CD14-positive monocyte (primary cell): ENCODE measurements around the gene MS4A18. TPM values are rescaled to one million over a fixed set of nuclear protein-coding genes. Genes with fewer than 3 reads are reported as not detected.

Experiments
- DNase-seq, 3 donors: peaks; one replicate each; pipeline ENCODE4 v3.0.0-alpha.2; 2011 to 2022
- H2AFZ ChIP-seq: 2 replicates; pipeline ENCODE4 v1.6.0; 2012; ENCODE audit warnings: mild to moderate bottlenecking, low read depth, low read length, inconsistent platforms; ENCODE audit not compliant: insufficient read depth, poor library complexity, severe bottlenecking
- H3K27ac ChIP-seq, 2 donors: 1 replicate in 1 of 2; 2 replicates in 1 of 2; pipeline ENCODE4 v1.5.1; 2012 to 2013; ENCODE audit warnings: low read length in 2 of 2, control low read depth in 1 of 2, inconsistent platforms in 1 of 2, low read depth in 1 of 2, mild to moderate bottlenecking in 1 of 2
- H3K27me3 ChIP-seq, 2 donors: one replicate each; pipeline versions ENCODE4 v1.6.0 to v1.6.1; 2011 to 2013; ENCODE audit warnings: low read length in 2 of 2; ENCODE audit not compliant: control insufficient read depth in 2 of 2, insufficient read depth in 2 of 2
- H3K36me3 ChIP-seq, 2 donors: replicated peaks in 1 of 2; 1 replicate in 1 of 2; 2 replicates in 1 of 2; pipeline versions ENCODE4 v1.5.1 to v1.6.1; 2012 to 2013; ENCODE audit warnings: low read length in 2 of 2, control low read depth in 1 of 2, inconsistent platforms in 1 of 2, mild to moderate bottlenecking in 1 of 2; ENCODE audit not compliant: insufficient read depth in 2 of 2, control insufficient read depth in 1 of 2
- H3K4me1 ChIP-seq, 2 donors: 1 replicate in 1 of 2; 2 replicates in 1 of 2; pipeline versions ENCODE4 v1.5.1 to v1.6.1; 2012 to 2013; ENCODE audit warnings: low read length in 2 of 2, control low read depth in 1 of 2, inconsistent platforms in 1 of 2, mild to moderate bottlenecking in 1 of 2, moderate library complexity in 1 of 2; ENCODE audit not compliant: insufficient read depth in 2 of 2, control insufficient read depth in 1 of 2
- H3K4me2 ChIP-seq: replicated peaks from 2 replicates; pipeline ENCODE3; 2012; ENCODE audit warnings: low read length, moderate library complexity, mild to moderate bottlenecking; ENCODE audit not compliant: poor library complexity, severe bottlenecking; ENCODE audit errors: extremely low read depth
- H3K4me3 ChIP-seq, 3 experiments: fragments of 200-600 bp in 1 of 3; sonication (generic) in 1 of 3; replicated peaks in 1 of 3; 1 replicate in 2 of 3; 2 replicates in 1 of 3; pipeline ENCODE4 v1.5.1; 2011 to 2013; ENCODE audit warnings: low read length in 3 of 3, mild to moderate bottlenecking in 3 of 3, control low read depth in 2 of 3, low read depth in 2 of 3, inconsistent platforms in 1 of 3, moderate library complexity in 1 of 3
- H3K79me2 ChIP-seq: 2 replicates; pipeline ENCODE4 v1.6.0; 2012; ENCODE audit warnings: mild to moderate bottlenecking, control low read depth, inconsistent platforms, low read length, moderate library complexity; ENCODE audit not compliant: insufficient read depth
- H3K9ac ChIP-seq: 2 replicates; pipeline ENCODE4 v1.6.0; 2017; ENCODE audit warnings: low read length, mild to moderate bottlenecking; ENCODE audit not compliant: insufficient read depth, poor library complexity, severe bottlenecking
- H3K9me3 ChIP-seq, 2 donors: replicated peaks in 1 of 2; 1 replicate in 1 of 2; 2 replicates in 1 of 2; pipeline versions ENCODE4 v1.5.1 to v1.6.1; 2012 to 2013; ENCODE audit warnings: low read length in 2 of 2, control low read depth in 1 of 2; ENCODE audit not compliant: control insufficient read depth in 1 of 2, insufficient read depth in 1 of 2
- H4K20me1 ChIP-seq: 2 replicates; pipeline ENCODE4 v1.6.0; 2012; ENCODE audit warnings: mild to moderate bottlenecking, low read length, control low read depth, moderate library complexity; ENCODE audit not compliant: insufficient read depth
- H3K27ac Mint-ChIP-seq, 7 donors: one replicate each; pipeline ENCODE4 v1.8.0; 2020; ENCODE audit warnings: mild to moderate bottlenecking in 7 of 7, mixed read lengths in 7 of 7, moderate library complexity in 6 of 7, inconsistent platforms in 2 of 7
- H3K27me3 Mint-ChIP-seq, 3 donors: one replicate each; pipeline ENCODE4 v1.8.0; 2021 to 2022; ENCODE audit warnings: low read depth in 3 of 3, mild to moderate bottlenecking in 3 of 3, mixed read lengths in 3 of 3, moderate library complexity in 3 of 3, inconsistent platforms in 1 of 3
- H3K36me3 Mint-ChIP-seq, 2 donors: one replicate each; pipeline ENCODE4 v1.8.0; 2020; ENCODE audit warnings: mixed read lengths in 2 of 2, inconsistent platforms in 1 of 2, mild to moderate bottlenecking in 1 of 2
- H3K4me1 Mint-ChIP-seq: one replicate; pipeline ENCODE4 v1.8.0; 2020; ENCODE audit warnings: mild to moderate bottlenecking, mixed read lengths
- H3K4me3 Mint-ChIP-seq, 2 donors: one replicate each; pipeline ENCODE4 v1.8.0; 2020; ENCODE audit warnings: mild to moderate bottlenecking in 2 of 2, mixed read lengths in 2 of 2, moderate library complexity in 1 of 2
- H3K9me3 Mint-ChIP-seq, 7 donors: one replicate each; pipeline ENCODE4 v1.8.0; 2020 to 2022; ENCODE audit warnings: mixed read lengths in 7 of 7, mild to moderate bottlenecking in 6 of 7, moderate library complexity in 6 of 7, inconsistent platforms in 2 of 7
- WGBS: methylation state at CpG from one replicate; pipeline ENCODE4 v1.1.5; 2013; ENCODE audit warnings: missing lambda C conversion rate; ENCODE audit not compliant: insufficient coverage; 5-methylcytosine and 5-hydroxymethylcytosine counted together
- intact Hi-C, 2 donors: fragments of 100-400 bp; cut with micrococcal nuclease; formaldehyde crosslinking; loops; one replicate each; pipeline versions ENCODE4 v1.15.0 to v1.15.1; 2023
- polyA plus RNA-seq, 3 donors: library from polyadenylated mRNA; depleted of rRNA in 1 of 3; unstranded in 2 of 3; stranded (reverse) in 1 of 3; fragments of 300-500 nt in 2 of 3; fragments of >200 nt in 1 of 3; fragmentation: Illumina TruSeq in 2 of 3; gene quantifications; 1 replicate in 2 of 3; 2 replicates in 1 of 3; pipeline ENCODE4 v1.2.3, GENCODE V29; 2012 to 2021
- TF ChIP-seq, protein P1 (sequence below): fragments of 200-600 bp; IDR thresholded peaks from one replicate; pipeline ENCODE4 v1.8.0; 2022; ENCODE audit warnings: antibody characterized with exemption, mild to moderate bottlenecking

MS4A18 gene
- polyA plus RNA-seq, 3 donors: not detected

GRCh38 chr11:60725592-60725991 is 1.1 kb downstream of the MS4A18 start:
- no peak overlapping the region for H3K4me2 ChIP-seq

GRCh38 chr11:60731586-60731985 is 7.1 kb downstream of the MS4A18 start:
- TF ChIP-seq, protein P1, sequence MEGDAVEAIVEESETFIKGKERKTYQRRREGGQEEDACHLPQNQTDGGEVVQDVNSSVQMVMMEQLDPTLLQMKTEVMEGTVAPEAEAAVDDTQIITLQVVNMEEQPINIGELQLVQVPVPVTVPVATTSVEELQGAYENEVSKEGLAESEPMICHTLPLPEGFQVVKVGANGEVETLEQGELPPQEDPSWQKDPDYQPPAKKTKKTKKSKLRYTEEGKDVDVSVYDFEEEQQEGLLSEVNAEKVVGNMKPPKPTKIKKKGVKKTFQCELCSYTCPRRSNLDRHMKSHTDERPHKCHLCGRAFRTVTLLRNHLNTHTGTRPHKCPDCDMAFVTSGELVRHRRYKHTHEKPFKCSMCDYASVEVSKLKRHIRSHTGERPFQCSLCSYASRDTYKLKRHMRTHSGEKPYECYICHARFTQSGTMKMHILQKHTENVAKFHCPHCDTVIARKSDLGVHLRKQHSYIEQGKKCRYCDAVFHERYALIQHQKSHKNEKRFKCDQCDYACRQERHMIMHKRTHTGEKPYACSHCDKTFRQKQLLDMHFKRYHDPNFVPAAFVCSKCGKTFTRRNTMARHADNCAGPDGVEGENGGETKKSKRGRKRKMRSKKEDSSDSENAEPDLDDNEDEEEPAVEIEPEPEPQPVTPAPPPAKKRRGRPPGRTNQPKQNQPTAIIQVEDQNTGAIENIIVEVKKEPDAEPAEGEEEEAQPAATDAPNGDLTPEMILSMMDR: no peak
- Mint-ChIP-seq H3K36me3 (no peaks in the 10 kb centered on the region), H3K9me3 (peaks cover 0 to 2% (median 0%) of the 10 kb centered on the region in 7 donors), H3K27me3 (peaks cover 2 to 5% (median 2%) of the 10 kb centered on the region in 3 donors), H3K4me3 (no peak overlapping the region), H3K4me1 (no peaks in the 10 kb centered on the region), H3K27ac (no peak overlapping the region)
- Histone ChIP-seq H4K20me1 (no peaks in the 10 kb centered on the region), H3K4me2 (no peak overlapping the region), H3K27me3 (peaks cover 0 to 2% of the 10 kb centered on the region in 2 donors), H3K4me3 (no peak overlapping the region), H3K36me3 (no peaks in the 10 kb centered on the region), H3K9me3 (no peaks in the 10 kb centered on the region), H3K9ac (no peak overlapping the region), H3K79me2 (no peaks in the 10 kb centered on the region), H2AFZ (no peak overlapping the region), H3K4me1 (no peaks in the 10 kb centered on the region), H3K27ac (no peak overlapping the region)
- WGBS: 100% methylated on average over 2 of the region's 8 CpGs
- intact Hi-C loops: no loop called here
- DNase-seq: no peak

More at GRCh38 chr11:60725592-60725991, 1.1 kb downstream of the MS4A18 start:
- no peak overlapping the region for H3K27ac Mint-ChIP-seq
- no peaks in the 10 kb centered on the region for H3K36me3 ChIP-seq
- no peaks in the 10 kb centered on the region for H3K36me3 Mint-ChIP-seq
- no peak for DNase-seq
- no peaks in the 10 kb centered on the region for H3K79me2 ChIP-seq
- no peaks in the 10 kb centered on the region for H3K9me3 Mint-ChIP-seq
- H3K27ac ChIP-seq: no peak overlapping the region
- intact Hi-C loops: no loop called here
- H3K4me3 Mint-ChIP-seq: no peak overlapping the region
- H4K20me1 ChIP-seq: no peaks in the 10 kb centered on the region
- peaks cover 0 to 2% of the 10 kb centered on the region in 2 donors for H3K27me3 ChIP-seq
- no peak overlapping the region for H2AFZ ChIP-seq
- H3K9me3 ChIP-seq: no peaks in the 10 kb centered on the region
- WGBS: no CpG with 5 or more reads among the region's 1 CpG
- H3K27me3 Mint-ChIP-seq: peaks cover 2 to 7% (median 5%) of the 10 kb centered on the region in 3 donors
- no peak overlapping the region for H3K9ac ChIP-seq
- H3K4me1 Mint-ChIP-seq: no peaks in the 10 kb centered on the region
- no peaks in the 10 kb centered on the region for H3K4me1 ChIP-seq
- H3K4me3 ChIP-seq: no peak overlapping the region
- TF ChIP-seq, protein P1: no peak
